HepG2 (cell line): ENCODE data around the gene CYB561.

ENCODE experiments used
- EP300 ChIP-seq, 3 experiments: sonication (generic) in 1 of 3; formaldehyde crosslinking in 1 of 3; IDR thresholded peaks; 2 replicates each; pipeline versions ENCODE4 v1.5.1 to v1.6.1; 2011 to 2020; ENCODE audit warnings: low read depth in 2 of 3, low read length in 2 of 3, borderline replicate concordance in 1 of 3, improper control_type of control experiment in 1 of 3, mild to moderate bottlenecking in 1 of 3, missing genetic modification reagents in 1 of 3, moderate library complexity in 1 of 3
- ZNF138 ChIP-seq: sonication (generic); formaldehyde crosslinking; IDR thresholded peaks from 2 replicates; pipeline ENCODE4 v1.5.0; 2020; ENCODE audit warnings: mild to moderate bottlenecking, low read depth, missing genetic modification reagents
- ZNF44 ChIP-seq: sonication (generic); formaldehyde crosslinking; IDR thresholded peaks from 2 replicates; pipeline ENCODE4 v1.5.1; 2020; ENCODE audit warnings: mild to moderate bottlenecking, missing genetic modification reagents

GRCh38 chr17:63490329-63490728, 44.2 kb upstream of the CYB561 start:
- TF ChIP-seq EP300 (IDR thresholded peaks at IDR 0.05; ENCODE audit: low read depth in 2 of 2, low read length in 2 of 2) (no peak), EP300 (CRISPR knock-in tag; IDR thresholded peaks at IDR 0.05; ENCODE audit: borderline replicate concordance) (no peak), ZNF138 (no peak), ZNF44 (CRISPR knock-in tag) (no peak)
